Stimulated activated CD8-positive, alpha-beta memory T cell treated with anti-CD3 and anti-CD28 coated beads, Interleukin-12 subunit alpha, Interleukin-12 subunit beta, amount 100 ng/mL, for 24 hours (primary cell): Measurements from ENCODE around the gene RNF166.

Experiments
- DNase-seq: peaks from one replicate; pipeline ENCODE4 v3.0.0-alpha.2; 2020; ENCODE audit errors: extremely low read depth

Gene RNF166

DNA sequence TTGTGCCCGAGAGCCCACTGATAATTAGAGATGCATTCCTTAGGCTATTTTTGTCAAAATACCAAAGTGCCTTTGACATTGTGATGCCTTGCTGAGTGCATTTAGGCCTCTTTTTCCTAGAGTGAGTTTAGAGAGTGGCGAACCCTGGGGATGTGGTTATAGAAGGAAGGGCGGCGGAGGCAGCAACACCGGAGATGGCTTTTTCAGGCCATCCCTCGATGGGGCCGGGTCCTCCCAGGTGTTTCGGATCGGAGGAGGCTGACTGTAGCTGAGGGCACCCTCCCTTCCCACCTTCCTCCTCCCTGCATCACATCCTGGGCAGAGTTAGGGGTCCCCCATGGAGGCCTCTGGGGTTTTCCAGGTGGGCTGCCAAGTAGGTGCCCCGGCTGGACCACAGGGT, 13.3 kb downstream of the RNF166 start:
- no peak for DNase-seq

GRCh38 chr16:88691924-88692560, 14.2 kb downstream of the RNF166 start:
- no peak for DNase-seq

- no peak for DNase-seq
These were observed 14.9 kb downstream of the RNF166 start for GRCh38 chr16:88691129-88691813.

DNA sequence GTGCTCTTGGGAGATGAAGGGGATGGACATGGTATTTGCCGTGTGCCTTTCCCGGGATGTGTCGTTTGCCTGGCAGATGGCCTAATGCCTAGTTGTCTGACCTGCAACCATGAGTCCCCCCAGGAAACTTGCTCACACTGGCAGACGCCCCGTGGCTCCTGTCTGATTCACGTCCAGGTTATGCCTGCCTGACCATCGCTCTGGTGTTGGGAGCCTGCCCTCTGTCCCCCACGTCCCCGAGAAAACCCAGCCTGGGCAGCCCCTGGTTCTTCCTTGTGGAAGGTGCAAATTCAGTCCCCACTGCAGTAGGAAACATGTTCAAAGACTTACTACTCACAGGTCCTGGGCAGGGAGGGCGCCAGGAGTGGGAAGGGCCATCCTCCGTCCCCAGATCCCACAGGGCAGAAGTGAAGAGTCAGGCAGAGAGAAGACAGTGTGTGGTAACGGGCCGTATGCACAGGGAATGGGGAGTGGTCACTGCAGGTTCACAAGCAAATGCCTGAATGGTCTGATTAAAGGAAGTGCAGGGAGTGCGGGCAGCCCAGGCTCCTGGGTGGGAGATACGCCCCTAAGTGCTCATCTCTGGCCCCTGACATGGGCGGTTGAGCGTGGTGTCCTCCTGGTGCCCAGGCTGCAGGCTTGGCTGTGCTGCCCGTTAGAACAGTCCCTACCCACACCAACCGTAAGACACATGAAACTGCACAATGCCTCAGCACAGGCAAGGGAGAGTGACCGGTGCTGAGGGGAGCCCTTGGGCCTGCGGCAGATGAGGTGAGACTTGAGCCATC, 15.7 kb downstream of the RNF166 start:
- DNase-seq: no peak

- DNase-seq: no peak
These were observed 18.0 kb downstream of the RNF166 start for GRCh38 chr16:88688013-88688778.

GRCh38 chr16:88687676-88688012, 18.6 kb downstream of the RNF166 start:
- no peak for DNase-seq

GRCh38 chr16:88687254-88687576, 19.0 kb downstream of the RNF166 start:
- DNase-seq: no peak

DNA sequence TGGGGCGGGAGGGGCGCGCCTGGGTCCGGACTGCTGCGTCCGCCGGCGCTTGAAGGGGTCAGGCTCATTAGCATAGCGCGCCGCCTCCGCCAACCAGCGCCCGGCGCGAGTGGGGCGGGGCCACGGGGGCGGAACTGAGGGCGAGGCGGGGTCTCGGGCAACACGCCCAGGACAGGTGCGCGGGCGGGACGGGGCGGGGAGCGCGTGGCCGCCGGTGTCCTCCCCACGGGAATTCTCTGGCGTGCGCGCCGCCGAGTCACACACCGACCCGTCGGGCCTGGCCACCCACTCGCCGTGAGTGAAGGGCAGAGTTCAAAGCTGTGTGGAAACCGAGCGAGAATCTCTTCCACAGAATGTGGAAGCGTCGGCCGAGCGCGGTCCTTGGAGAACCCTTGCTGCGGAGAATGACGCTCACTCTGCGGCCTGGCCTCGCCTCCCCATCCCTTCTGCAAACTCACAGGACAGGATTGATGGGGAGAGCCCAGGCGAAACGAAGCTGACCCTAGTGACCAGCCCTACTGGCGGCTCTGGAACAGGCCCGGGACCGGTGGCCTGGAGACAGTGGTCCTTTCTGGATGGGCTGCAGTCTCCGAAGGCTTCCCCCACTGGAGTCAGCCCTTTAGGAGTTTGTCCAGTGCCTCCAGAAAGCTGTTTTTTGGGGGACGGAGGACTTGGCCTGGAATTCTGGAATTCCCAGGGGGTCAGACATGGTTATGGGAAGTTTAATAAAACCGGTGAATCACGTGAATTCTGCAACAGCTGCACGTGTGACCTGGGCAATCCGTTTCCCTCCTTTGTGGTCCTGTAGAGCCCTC, 19.6 kb downstream of the RNF166 start, which contains the start of gene SNAI3:
Gene SNAI3, minus strand, starts transcription at position 69 of the 815 bp plus-strand sequence. CDS start 101 bp downstream, outside the sequence.
- DNase-seq: peak; percentile 67

- DNase-seq: no peak
These were observed 20.2 kb downstream of the RNF166 start for GRCh38 chr16:88686062-88686438.

GRCh38 chr16:88685156-88686061, 20.8 kb downstream of the RNF166 start:
- no peak for DNase-seq

DNA sequence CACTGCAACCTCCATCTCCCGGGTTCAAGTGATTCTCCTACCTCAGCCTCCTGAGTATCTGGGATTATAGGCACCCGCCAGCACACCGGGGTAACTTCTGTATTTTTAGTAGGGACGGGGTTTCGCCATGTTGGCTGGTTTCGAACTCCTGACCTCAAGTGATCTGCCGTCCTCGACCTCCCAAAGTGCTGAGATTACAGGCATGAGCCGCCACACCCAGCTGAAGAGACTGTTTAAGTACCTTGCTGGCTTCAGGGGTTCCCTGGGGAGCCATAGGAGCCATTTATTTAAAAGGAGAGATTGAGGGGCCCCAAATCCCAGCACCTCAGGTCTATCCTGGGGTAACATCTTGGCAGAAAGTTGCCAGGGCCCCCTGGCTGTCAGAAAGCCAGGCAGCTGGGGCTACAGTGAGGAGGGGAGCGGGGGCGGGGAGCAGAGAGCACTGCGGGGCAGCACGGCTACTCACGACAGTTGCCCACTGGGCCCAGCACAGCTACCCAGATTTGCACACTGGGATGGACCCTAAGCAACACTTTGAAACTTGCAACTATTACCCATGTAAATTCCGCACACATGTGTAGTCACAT, 21.5 kb downstream of the RNF166 start:
- no peak for DNase-seq

DNA sequence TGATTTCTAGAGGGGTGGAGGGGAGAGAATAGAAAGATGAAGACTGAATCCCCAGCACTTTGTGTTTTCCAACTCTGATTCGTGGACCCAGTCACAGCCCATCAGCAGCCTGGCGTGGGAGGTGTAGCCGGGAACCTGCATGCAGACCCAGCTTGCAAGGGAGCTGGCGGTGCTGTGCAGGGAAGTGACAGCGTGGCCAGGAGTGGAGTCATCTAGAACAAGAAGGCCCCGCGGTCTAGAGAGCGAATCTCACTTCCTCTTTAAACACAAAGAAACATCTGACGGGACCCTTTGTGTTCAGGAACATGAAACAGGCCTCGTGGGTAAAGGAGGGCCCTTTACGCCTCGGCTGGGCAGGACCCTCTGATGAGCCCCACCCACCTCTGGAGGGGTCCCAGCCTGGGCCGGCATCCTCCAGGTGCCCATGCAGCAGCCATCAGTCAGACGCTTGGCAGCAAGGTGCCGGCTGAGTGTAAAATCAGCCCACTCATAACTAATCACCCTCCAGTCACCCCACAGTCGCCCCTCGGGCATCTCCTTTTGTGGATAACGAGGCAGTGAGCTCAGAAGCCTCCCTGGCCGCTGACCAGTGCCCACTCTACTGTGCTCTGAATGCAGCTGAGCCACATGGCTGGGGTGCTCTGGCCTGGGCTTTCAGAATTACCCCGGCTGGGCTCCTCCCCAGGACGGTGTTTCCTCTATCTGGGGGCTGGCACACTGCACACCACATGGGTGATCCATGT, 24.3 kb downstream of the RNF166 start:
- no peak for DNase-seq

DNA sequence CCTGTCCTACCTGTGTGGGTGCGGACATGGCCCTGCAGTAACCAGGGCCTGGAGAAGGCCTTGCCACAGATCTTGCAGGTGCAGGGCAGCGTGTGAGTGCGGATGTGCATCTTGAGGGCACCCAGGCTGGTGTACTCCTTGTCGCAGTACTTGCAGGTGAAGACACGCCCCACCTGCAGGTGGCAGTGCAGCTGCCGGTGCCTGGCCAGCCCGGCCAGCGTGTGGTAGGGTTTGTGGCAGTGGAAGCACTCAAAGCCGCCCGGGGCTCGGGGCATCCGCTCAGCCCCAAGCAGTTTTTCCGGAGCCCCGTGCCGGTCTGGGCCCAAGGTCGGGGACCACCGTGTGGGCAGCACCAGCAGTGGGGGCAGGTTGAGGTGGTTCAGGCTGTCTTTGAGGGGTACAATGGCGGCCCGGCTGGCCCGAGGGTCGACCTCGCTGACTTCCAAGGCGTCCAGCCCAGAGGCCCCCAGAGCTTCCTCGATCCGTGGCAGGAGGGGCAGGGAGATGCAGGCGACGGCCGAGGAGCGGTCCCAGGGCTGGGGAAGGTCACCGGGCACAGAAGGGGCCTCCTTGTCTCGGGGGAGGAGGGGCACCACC, 25.0 kb downstream of the RNF166 start:
- no peak for DNase-seq

DNA sequence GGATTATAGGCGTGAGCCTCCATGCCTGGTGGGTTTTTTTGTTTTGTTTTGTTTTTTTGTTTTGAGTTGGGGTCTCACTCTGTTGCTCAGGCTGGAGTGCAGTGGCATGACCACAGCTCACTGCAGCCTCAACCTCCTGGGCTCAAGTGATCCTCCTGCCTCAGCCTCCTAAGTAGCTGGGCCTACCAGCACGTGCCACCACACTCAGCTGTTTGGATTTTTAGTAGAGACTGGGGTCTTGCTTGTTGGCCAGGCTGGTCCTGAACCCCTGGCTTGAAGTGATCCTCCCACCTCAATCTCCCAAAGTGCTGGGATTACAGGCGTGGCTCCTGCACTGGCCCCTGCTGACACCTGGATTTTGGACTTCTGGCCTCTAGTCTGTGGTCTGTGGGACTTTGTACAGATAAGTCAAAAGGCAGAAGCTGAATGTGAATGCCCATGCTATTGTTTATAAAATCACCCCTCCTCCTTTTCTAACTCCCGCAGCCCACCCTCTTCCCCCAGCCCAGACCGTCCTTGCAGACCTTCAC, 25.6 kb downstream of the RNF166 start:
- no peak for DNase-seq

DNA sequence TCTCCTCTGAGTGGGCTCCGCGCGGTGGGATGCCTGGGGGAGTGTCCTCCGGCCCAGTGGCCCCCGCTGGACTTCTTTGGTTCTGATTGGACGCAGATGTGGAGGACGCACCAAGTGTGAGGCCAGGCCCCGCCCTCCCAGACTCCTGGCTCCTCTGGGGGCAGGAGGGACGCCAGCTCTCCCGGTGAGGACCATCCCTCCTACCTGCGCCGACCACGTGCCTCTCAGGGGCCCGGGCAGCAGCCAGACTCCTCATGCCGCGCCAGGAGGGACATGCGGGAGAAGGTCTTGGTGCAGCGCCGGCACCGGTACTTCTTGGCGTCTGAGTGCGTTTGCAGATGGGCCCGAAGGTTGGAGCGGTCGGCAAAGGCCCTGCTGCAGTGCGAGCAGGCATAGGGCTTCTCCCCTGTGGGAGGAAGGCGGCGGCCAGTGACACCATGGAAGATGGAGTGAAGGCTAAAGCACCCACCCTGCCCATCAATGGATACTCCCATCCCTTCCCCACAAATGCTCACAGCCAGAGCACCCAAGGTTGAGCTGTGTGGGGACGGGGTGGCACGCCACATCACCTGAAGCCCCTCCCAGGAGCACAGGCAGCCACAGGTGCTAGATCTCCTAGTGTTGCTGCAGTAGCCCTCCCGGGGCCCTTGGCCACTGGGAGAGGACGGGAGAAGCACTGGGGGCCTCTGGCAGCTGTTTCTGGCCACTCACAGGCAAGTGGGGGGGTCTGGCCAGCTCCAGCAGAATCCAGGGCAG, 27.8 kb downstream of the RNF166 start:
- DNase-seq: no peak

GRCh38 chr16:88677721-88678120, 28.5 kb downstream of the RNF166 start:
- no peak for DNase-seq

GRCh38 chr16:88676502-88677242, 29.5 kb downstream of the RNF166 start:
- DNase-seq: no peak
